NB4 (cell line): ENCODE measurements around the gene ANG.
"Not testable (repeated sequence)": the region's sequence is repeated elsewhere in the genome, so short reads cannot be mapped to it uniquely, and the experiment has no call there.

Experiments used
- DNase-seq: peaks from one replicate; pipeline ENCODE4 v3.0.0; 2010; ENCODE audit warnings: low read depth
- H3K4me3 ChIP-seq: one replicate; pipeline ENCODE4 v1.5.1; 2011; ENCODE audit warnings: mild to moderate bottlenecking, low read depth, low read length, moderate library complexity
- MYC ChIP-seq: IDR thresholded peaks from 2 replicates; pipeline ENCODE4 v1.6.1; 2011; ENCODE audit warnings: low read depth, low read length
- POLR2A ChIP-seq: IDR thresholded peaks from 2 replicates; pipeline ENCODE4 v1.6.1; 2011; ENCODE audit warnings: mild to moderate bottlenecking; ENCODE audit not compliant: insufficient read length; ENCODE audit errors: extremely low read depth
- TF ChIP-seq, protein P1 (sequence below): IDR thresholded peaks from one replicate; pipeline ENCODE4 v1.5.1; 2012; ENCODE audit warnings: low read depth, low read length
- TF ChIP-seq, protein P2 (sequence below): IDR thresholded peaks from 2 replicates; pipeline ENCODE4 v1.6.1; 2011; ENCODE audit warnings: low read depth, low read length

The ANG gene

GRCh38 chr14:20734430-20734806, 45.9 kb downstream of the ANG start:
- TF ChIP-seq, protein P1, sequence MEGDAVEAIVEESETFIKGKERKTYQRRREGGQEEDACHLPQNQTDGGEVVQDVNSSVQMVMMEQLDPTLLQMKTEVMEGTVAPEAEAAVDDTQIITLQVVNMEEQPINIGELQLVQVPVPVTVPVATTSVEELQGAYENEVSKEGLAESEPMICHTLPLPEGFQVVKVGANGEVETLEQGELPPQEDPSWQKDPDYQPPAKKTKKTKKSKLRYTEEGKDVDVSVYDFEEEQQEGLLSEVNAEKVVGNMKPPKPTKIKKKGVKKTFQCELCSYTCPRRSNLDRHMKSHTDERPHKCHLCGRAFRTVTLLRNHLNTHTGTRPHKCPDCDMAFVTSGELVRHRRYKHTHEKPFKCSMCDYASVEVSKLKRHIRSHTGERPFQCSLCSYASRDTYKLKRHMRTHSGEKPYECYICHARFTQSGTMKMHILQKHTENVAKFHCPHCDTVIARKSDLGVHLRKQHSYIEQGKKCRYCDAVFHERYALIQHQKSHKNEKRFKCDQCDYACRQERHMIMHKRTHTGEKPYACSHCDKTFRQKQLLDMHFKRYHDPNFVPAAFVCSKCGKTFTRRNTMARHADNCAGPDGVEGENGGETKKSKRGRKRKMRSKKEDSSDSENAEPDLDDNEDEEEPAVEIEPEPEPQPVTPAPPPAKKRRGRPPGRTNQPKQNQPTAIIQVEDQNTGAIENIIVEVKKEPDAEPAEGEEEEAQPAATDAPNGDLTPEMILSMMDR = no peak
- TF ChIP-seq POLR2A = no peak
- TF ChIP-seq, protein P2, sequence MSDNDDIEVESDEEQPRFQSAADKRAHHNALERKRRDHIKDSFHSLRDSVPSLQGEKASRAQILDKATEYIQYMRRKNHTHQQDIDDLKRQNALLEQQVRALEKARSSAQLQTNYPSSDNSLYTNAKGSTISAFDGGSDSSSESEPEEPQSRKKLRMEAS = no peak
- no peak for TF ChIP-seq MYC
- no peak for DNase-seq
- H3K4me3 ChIP-seq = no peak overlapping the region

DNA sequence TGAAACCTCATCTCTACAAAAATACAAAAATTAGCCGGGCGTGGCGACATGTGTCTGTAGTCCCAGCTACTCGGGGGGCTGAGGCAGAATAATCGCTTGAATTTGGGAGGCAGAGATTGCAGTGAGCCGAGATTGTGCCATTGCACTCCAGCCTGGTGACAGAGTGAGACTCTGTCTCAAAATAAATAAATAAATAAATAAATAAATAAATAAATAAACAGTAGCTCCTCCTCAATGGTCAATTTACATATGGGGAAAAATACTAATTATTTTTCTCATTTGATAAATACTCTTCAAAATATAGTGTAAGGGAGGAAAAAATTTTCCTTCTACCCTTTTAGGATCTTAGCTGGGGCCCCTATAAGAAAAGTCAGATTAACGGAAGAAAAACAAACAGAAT, 49.7 kb downstream of the ANG start:
- H3K4me3 ChIP-seq, DNase-seq: not testable (repeated sequence)

- no peak for DNase-seq
- H3K4me3 ChIP-seq = no peak overlapping the region
- no peak for TF ChIP-seq MYC
- TF ChIP-seq POLR2A = no peak
- TF ChIP-seq, protein P1 = no peak
- TF ChIP-seq, protein P2 = no peak
These were observed 53.6 kb downstream of the ANG start for GRCh38 chr14:20742132-20742531.

DNA sequence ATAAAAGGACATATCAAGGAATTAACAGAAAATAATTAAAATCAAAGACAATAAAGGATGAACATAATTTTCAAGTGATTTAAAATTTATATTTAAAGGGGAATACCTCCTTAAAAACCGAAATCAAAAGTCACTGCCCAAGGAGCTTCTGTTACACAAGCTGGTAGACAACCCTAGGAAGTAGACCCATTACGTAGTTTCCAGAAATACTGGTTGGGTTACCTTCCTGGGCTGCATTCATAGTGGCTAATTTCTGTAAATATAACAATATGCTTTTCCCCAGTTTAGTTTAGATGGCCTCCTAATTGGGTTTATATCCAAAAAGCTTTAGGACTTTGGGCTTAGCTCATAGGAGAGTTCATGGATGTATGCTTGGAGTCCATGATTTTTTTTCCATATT, 55.0 kb downstream of the ANG start:
- H3K4me3 ChIP-seq = no peak overlapping the region
- no peak for DNase-seq
- TF ChIP-seq, protein P2 = no peak
- TF ChIP-seq MYC = no peak
- TF ChIP-seq, protein P1 = no peak
- TF ChIP-seq POLR2A = no peak
